Astrocyte (in vitro differentiated cells and primary cell): Measurements from ENCODE around the gene SH3BP5L. TPM values are rescaled to one million over a fixed set of nuclear protein-coding genes. Genes with fewer than 3 reads are reported as not detected.

Experiments
- DNase-seq: peaks from one replicate; pipeline ENCODE4 v3.0.0-alpha.2; 2010; ENCODE audit warnings: low read depth
- FAIRE-seq: peaks from 2 replicates; lab custom pipeline; 2011; peaks lifted over from hg19 to GRCh38; lab: Jason Lieb, UNC
- H2AFZ ChIP-seq: 2 replicates; pipeline ENCODE4 v1.6.0; 2012; ENCODE audit warnings: low read depth, low read length, inconsistent platforms
- H3K27ac ChIP-seq: 2 replicates; pipeline ENCODE4 v1.5.1; 2011; ENCODE audit warnings: low read depth, low read length, inconsistent platforms
- H3K27me3 ChIP-seq: 2 replicates; pipeline ENCODE4 v1.6.0; 2011; ENCODE audit warnings: low read length, inconsistent platforms; ENCODE audit not compliant: insufficient read depth
- H3K36me3 ChIP-seq: 2 replicates; pipeline ENCODE4 v1.5.1; 2011; ENCODE audit warnings: low read length, inconsistent platforms; ENCODE audit not compliant: insufficient read depth
- H3K4me1 ChIP-seq: 2 replicates; pipeline ENCODE4 v1.5.1; 2011; ENCODE audit warnings: low read length, inconsistent platforms; ENCODE audit not compliant: insufficient read depth
- H3K4me2 ChIP-seq: 2 replicates; pipeline ENCODE4 v1.6.0; 2012; ENCODE audit warnings: low read length, inconsistent platforms
- H3K4me3 ChIP-seq: 2 replicates; pipeline ENCODE4 v1.5.1; 2011; ENCODE audit warnings: low read depth, mild to moderate bottlenecking, low read length, inconsistent platforms; ENCODE audit not compliant: insufficient read depth
- H3K79me2 ChIP-seq: 2 replicates; pipeline ENCODE4 v1.6.0; 2012; ENCODE audit warnings: mild to moderate bottlenecking, low read length, inconsistent platforms; ENCODE audit not compliant: insufficient read depth
- H3K9ac ChIP-seq: 2 replicates; pipeline ENCODE4 v1.6.0; 2012; ENCODE audit warnings: mild to moderate bottlenecking, low read length, inconsistent platforms
- H3K9me3 ChIP-seq: 2 replicates; pipeline ENCODE4 v1.5.1; 2012; ENCODE audit warnings: low read depth, mild to moderate bottlenecking, low read length, inconsistent platforms; ENCODE audit not compliant: insufficient read depth
- H4K20me1 ChIP-seq: 2 replicates; pipeline ENCODE4 v1.6.0; 2012; ENCODE audit warnings: low read length, inconsistent platforms; ENCODE audit not compliant: insufficient read depth
- H3K27ac Mint-ChIP-seq: one replicate; pipeline ENCODE4 v1.8.0; 2021; ENCODE audit warnings: mild to moderate bottlenecking, mixed read lengths; ENCODE audit not compliant: unreplicated experiment
- H3K27me3 Mint-ChIP-seq: one replicate; pipeline ENCODE4 v1.8.0; 2021; ENCODE audit warnings: low read depth, mixed read lengths; ENCODE audit not compliant: unreplicated experiment
- H3K36me3 Mint-ChIP-seq: one replicate; pipeline ENCODE4 v1.8.0; 2021; ENCODE audit warnings: low read depth, mixed read lengths; ENCODE audit not compliant: unreplicated experiment
- H3K4me1 Mint-ChIP-seq: one replicate; pipeline ENCODE4 v1.8.0; 2021; ENCODE audit warnings: low read depth, mixed read lengths; ENCODE audit not compliant: unreplicated experiment
- H3K4me3 Mint-ChIP-seq: one replicate; pipeline ENCODE4 v1.8.0; 2021; ENCODE audit warnings: mild to moderate bottlenecking, moderate library complexity, mixed read lengths; ENCODE audit not compliant: unreplicated experiment
- H3K9me3 Mint-ChIP-seq: one replicate; pipeline ENCODE4 v1.8.0; 2021; ENCODE audit warnings: mild to moderate bottlenecking, mixed read lengths; ENCODE audit not compliant: unreplicated experiment
- EZH2 ChIP-seq: IDR thresholded peaks from 2 replicates; pipeline ENCODE4 v1.6.1; 2012; ENCODE audit warnings: mild to moderate bottlenecking, low read length, inconsistent platforms; ENCODE audit not compliant: insufficient read depth
- total RNA-seq: library from RNA; stranded (reverse); gene quantifications from 2 replicates; pipeline ENCODE4 v1.2.1, GENCODE V29; 2021
- TF ChIP-seq, protein P1 (sequence below): IDR thresholded peaks from 2 replicates; pipeline ENCODE4 v1.5.1; 2011; ENCODE audit warnings: low read depth, mild to moderate bottlenecking, inconsistent platforms, low read length, moderate library complexity; ENCODE audit not compliant: insufficient read depth

SH3BP5L gene
- total RNA-seq, 1 donor from 2014 or later: 37.7 TPM

DNA sequence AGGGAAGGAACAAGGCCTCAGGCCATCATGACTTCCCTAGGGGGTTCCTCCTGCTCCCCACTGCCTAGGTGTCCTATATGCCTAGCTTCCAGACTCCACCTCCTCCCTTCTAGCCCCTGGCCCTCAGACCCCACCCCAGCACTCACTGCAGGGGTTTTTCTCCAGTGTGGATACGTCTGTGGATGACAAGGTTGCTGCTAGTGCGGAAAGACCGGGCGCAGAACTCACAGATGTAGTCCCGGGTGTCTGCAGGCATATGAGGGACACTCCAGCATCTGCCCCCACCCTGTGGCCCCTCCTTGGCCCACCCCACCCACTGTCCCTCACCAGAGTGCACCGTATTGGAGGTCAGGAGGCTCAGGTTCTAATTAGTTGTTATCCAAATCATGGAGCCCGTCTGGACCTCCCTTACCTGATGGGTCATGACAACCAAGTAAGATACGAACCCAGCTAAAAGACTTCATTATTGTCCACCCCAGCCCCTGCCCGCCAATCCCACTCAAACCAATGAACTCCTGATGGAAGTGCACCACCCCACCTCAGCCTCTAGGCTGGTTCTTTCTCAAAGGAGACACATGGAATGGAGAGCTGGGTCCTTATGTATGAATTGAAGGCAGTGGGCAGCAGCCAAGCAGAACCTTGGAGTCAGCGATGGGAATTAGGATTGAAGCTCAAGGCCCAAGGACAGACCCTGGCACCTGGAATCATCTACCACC lies 25.0 kb upstream of the SH3BP5L start:
- Mint-ChIP-seq H3K9me3 (no peaks in the 10 kb centered on the region), H3K4me1 (no peaks in the 10 kb centered on the region)

DNA sequence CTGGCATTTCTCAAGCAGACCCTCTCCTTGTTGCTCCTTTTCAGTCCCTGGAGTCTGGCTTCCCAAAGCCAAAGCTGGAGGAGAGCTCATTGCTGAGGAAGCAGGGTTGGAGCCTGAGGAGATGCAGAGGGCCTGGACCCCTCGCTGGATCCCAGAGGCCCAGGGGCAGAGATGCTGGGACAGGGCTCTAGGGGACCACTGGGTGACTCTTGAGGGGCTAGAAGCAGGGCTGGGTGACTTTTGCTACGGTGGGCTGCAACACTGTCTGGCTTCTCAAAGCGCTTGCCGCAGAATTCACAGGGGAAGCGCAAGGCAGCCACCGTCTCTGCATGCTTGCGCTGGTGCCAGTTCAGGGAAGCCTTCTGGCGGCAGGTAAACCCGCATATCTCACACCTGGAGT lies 24.4 kb upstream of the SH3BP5L start:
- Mint-ChIP-seq H3K4me3 (no peak overlapping the region), H3K36me3 (peaks cover 23% of the 10 kb centered on the region), H3K9me3 (no peaks in the 10 kb centered on the region), H3K27me3 (no peaks in the 10 kb centered on the region), H3K27ac (no peak overlapping the region), H3K4me1 (no peaks in the 10 kb centered on the region)
- DNase-seq: no peak
- Histone ChIP-seq H3K9me3 (no peaks in the 10 kb centered on the region), H3K27me3 (no peaks in the 10 kb centered on the region), H2AFZ (no peak overlapping the region), H3K4me2 (no peak overlapping the region), H3K4me3 (no peak overlapping the region), H3K9ac (no peak overlapping the region), H3K4me1 (no peaks in the 10 kb centered on the region), H3K79me2 (no peaks in the 10 kb centered on the region), H3K36me3 (peaks cover 12% of the 10 kb centered on the region), H3K27ac (no peak overlapping the region), H4K20me1 (peaks cover 34% of the 10 kb centered on the region)
- TF ChIP-seq EZH2: no peak
- TF ChIP-seq, protein P1, sequence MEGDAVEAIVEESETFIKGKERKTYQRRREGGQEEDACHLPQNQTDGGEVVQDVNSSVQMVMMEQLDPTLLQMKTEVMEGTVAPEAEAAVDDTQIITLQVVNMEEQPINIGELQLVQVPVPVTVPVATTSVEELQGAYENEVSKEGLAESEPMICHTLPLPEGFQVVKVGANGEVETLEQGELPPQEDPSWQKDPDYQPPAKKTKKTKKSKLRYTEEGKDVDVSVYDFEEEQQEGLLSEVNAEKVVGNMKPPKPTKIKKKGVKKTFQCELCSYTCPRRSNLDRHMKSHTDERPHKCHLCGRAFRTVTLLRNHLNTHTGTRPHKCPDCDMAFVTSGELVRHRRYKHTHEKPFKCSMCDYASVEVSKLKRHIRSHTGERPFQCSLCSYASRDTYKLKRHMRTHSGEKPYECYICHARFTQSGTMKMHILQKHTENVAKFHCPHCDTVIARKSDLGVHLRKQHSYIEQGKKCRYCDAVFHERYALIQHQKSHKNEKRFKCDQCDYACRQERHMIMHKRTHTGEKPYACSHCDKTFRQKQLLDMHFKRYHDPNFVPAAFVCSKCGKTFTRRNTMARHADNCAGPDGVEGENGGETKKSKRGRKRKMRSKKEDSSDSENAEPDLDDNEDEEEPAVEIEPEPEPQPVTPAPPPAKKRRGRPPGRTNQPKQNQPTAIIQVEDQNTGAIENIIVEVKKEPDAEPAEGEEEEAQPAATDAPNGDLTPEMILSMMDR: no peak
- no peak for FAIRE-seq

More for the DNA sequence above, 25.0 kb upstream of the SH3BP5L start:
- H3K27ac Mint-ChIP-seq: no peak overlapping the region
- peaks cover 23% of the 10 kb centered on the region for H3K36me3 Mint-ChIP-seq
- no peak overlapping the region for H3K4me3 Mint-ChIP-seq
- Histone ChIP-seq H3K79me2 (no peaks in the 10 kb centered on the region), H3K27ac (no peak overlapping the region), H3K27me3 (no peaks in the 10 kb centered on the region), H3K4me2 (no peak overlapping the region), H3K9me3 (no peaks in the 10 kb centered on the region), H2AFZ (no peak overlapping the region), H3K4me3 (no peak overlapping the region), H3K9ac (no peak overlapping the region), H3K36me3 (peaks cover 10% of the 10 kb centered on the region), H3K4me1 (no peaks in the 10 kb centered on the region), H4K20me1 (peaks cover 34% of the 10 kb centered on the region)
- FAIRE-seq (no peak), DNase-seq (no peak)
- TF ChIP-seq, protein P1: no peak
- no peak for TF ChIP-seq EZH2
- H3K27me3 Mint-ChIP-seq: no peaks in the 10 kb centered on the region

- H3K27me3 Mint-ChIP-seq: no peaks in the 10 kb centered on the region
Observed at GRCh38 chr1:248849637-248850036, 23.9 kb upstream of the SH3BP5L start.

More at GRCh38 chr1:248849637-248850036, 23.9 kb upstream of the SH3BP5L start:
- peaks cover 20% of the 10 kb centered on the region for H3K36me3 Mint-ChIP-seq
- FAIRE-seq (no peak), DNase-seq (no peak)
- Histone ChIP-seq H3K36me3 (peaks cover 12% of the 10 kb centered on the region), H3K9me3 (no peaks in the 10 kb centered on the region), H3K27me3 (no peaks in the 10 kb centered on the region), H3K4me3 (no peak overlapping the region), H3K4me1 (no peaks in the 10 kb centered on the region), H3K27ac (no peak overlapping the region), H3K79me2 (no peaks in the 10 kb centered on the region), H3K9ac (no peak overlapping the region), H3K4me2 (no peak overlapping the region), H4K20me1 (peaks cover 29% of the 10 kb centered on the region), H2AFZ (no peak overlapping the region)
- H3K4me1 Mint-ChIP-seq: no peaks in the 10 kb centered on the region
- H3K9me3 Mint-ChIP-seq: no peaks in the 10 kb centered on the region
- no peak for TF ChIP-seq EZH2
- TF ChIP-seq, protein P1: no peak
- no peak overlapping the region for H3K4me3 Mint-ChIP-seq
- no peak overlapping the region for H3K27ac Mint-ChIP-seq
